Keratinocyte (primary cell): ENCODE results near the gene TXNDC8.

Experiments
- CTCF ChIP-seq, 3 experiments: IDR thresholded peaks in 1 of 3; conservative IDR thresholded peaks in 1 of 3; optimal IDR thresholded peaks in 1 of 3; 2 replicates in 2 of 3; 3 replicates in 1 of 3; pipeline versions ENCODE3 to v1.5.1; 2011; ENCODE audit warnings: low read length in 3 of 3, mild to moderate bottlenecking in 3 of 3, moderate library complexity in 2 of 3, control low read depth in 1 of 3, inconsistent platforms in 1 of 3; ENCODE audit not compliant: insufficient read depth in 2 of 3; ENCODE audit errors: extremely low read depth in 1 of 3
- EZH2 ChIP-seq: IDR thresholded peaks from one replicate; pipeline ENCODE4 v1.6.1; 2012; ENCODE audit warnings: inconsistent platforms, mild to moderate bottlenecking, low read length, moderate library complexity

- no peak for TF ChIP-seq EZH2
- TF ChIP-seq CTCF (optimal IDR thresholded peaks at IDR 0.05 in 1 of 3, IDR thresholded peaks at IDR 0.05 in 1 of 3, conservative IDR thresholded peaks at IDR 0.05 in 1 of 3; ENCODE audit: extremely low read depth in 1 of 3, insufficient read depth in 2 of 3, low read length in 3 of 3), result no peak
Observed at GRCh38 chr9:110284211-110284844, 53.3 kb downstream of the TXNDC8 start.
